Body of pancreas (tissue), 4 donors: ENCODE data around the gene RGP1.

Source experiments
- POLR2A ChIP-seq, 3 donors: fragments of 450-650 bp; IDR thresholded peaks; one replicate each; pipeline ENCODE4 v1.6.1; 2016; ENCODE audit warnings: antibody characterized with exemption in 3 of 3, mild to moderate bottlenecking in 2 of 3
- TF ChIP-seq, protein P1 (sequence below), 7 experiments: fragments of 450-650 bp in 4 of 7; fragments of 200-600 bp in 3 of 7; sonication (generic) in 3 of 7; IDR thresholded peaks; one replicate each; pipeline ENCODE4 v1.5.1; 2016 to 2019; ENCODE audit warnings: antibody characterized with exemption in 7 of 7

DNA sequence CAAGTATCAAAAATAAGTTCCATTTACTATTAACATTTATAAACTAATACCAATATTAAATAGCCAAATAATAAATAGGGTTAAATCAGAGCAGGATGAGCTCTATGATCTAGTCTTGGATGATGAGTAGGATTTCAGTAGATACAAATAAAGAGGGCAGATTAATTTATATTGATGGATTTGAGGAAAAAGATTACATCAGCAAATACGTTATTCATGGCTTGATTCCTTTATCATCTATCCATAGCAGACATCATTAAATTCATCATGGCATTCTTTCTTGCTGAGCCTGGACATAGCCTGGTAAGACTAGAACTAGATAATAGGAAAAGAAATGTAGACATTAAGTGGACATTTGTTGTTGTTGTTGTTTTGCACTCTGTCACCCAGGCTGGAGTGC is 18.4 kb downstream of the RGP1 start:
- TF ChIP-seq, protein P1, sequence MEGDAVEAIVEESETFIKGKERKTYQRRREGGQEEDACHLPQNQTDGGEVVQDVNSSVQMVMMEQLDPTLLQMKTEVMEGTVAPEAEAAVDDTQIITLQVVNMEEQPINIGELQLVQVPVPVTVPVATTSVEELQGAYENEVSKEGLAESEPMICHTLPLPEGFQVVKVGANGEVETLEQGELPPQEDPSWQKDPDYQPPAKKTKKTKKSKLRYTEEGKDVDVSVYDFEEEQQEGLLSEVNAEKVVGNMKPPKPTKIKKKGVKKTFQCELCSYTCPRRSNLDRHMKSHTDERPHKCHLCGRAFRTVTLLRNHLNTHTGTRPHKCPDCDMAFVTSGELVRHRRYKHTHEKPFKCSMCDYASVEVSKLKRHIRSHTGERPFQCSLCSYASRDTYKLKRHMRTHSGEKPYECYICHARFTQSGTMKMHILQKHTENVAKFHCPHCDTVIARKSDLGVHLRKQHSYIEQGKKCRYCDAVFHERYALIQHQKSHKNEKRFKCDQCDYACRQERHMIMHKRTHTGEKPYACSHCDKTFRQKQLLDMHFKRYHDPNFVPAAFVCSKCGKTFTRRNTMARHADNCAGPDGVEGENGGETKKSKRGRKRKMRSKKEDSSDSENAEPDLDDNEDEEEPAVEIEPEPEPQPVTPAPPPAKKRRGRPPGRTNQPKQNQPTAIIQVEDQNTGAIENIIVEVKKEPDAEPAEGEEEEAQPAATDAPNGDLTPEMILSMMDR (IDR thresholded peaks at IDR 0.05) = no peak
- no peak for TF ChIP-seq POLR2A (IDR thresholded peaks at IDR 0.05)
